Measurements from ENCODE around the gene BORCS6.
A peak's percentile ranks its signal among the peaks of the same experiment; 100 is the strongest.
"Not testable (repeated sequence)": the region's sequence is repeated elsewhere in the genome, so short reads cannot be mapped to it uniquely, and the experiment has no call there.

The BORCS6 gene

GRCh38 chr17:8189711-8190477 lies at the start of gene BORCS6:
Gene BORCS6, minus strand, starts transcription at chr17:8190180. Its CDS starts 40 bp downstream, at chr17:8190140.
- DNase-seq (ENCODE audit: low read depth), result peak; percentile 93

GRCh38 chr17:8237886-8238285 lies 47.9 kb upstream of the BORCS6 start:
- DNase-seq (ENCODE audit: low read depth), result no peak

- no peak for DNase-seq (ENCODE audit: low read depth)
Measured at GRCh38 chr17:8237175-8237574, 47.2 kb upstream of the BORCS6 start.

- DNase-seq (ENCODE audit: low read depth), result no peak
Measured at GRCh38 chr17:8235676-8236075, 45.7 kb upstream of the BORCS6 start.

GRCh38 chr17:8234361-8235270 lies 44.6 kb upstream of the BORCS6 start:
- no peak for DNase-seq (ENCODE audit: low read depth)

- DNase-seq (ENCODE audit: low read depth), result no peak
Measured at GRCh38 chr17:8231701-8232100, 41.7 kb upstream of the BORCS6 start.

- no peak for DNase-seq (ENCODE audit: low read depth)
Measured at GRCh38 chr17:8227238-8227581, 37.2 kb upstream of the BORCS6 start.

GRCh38 chr17:8226536-8227237 lies 36.7 kb upstream of the BORCS6 start:
- DNase-seq (ENCODE audit: low read depth), result no peak

GRCh38 chr17:8225813-8226535 lies 36.0 kb upstream of the BORCS6 start:
- DNase-seq (ENCODE audit: low read depth), result peak; percentile 60

- DNase-seq (ENCODE audit: low read depth), result no peak
Measured at GRCh38 chr17:8224891-8225812, 35.2 kb upstream of the BORCS6 start.

- DNase-seq (ENCODE audit: low read depth), result no peak
Measured at GRCh38 chr17:8223356-8224126, 33.6 kb upstream of the BORCS6 start.

- peak; percentile 82 for DNase-seq (ENCODE audit: low read depth)
Measured at GRCh38 chr17:8222630-8223355, 32.8 kb upstream of the BORCS6 start.

GRCh38 chr17:8222380-8222629 lies 32.3 kb upstream of the BORCS6 start:
- no peak for DNase-seq (ENCODE audit: low read depth)

GRCh38 chr17:8221663-8222379 lies 31.8 kb upstream of the BORCS6 start:
- DNase-seq (ENCODE audit: low read depth), result peak; percentile 82

GRCh38 chr17:8220783-8221662 lies 31.0 kb upstream of the BORCS6 start:
- DNase-seq (ENCODE audit: low read depth), result peak; percentile 80

GRCh38 chr17:8214000-8214399 lies 24.0 kb upstream of the BORCS6 start:
- DNase-seq (ENCODE audit: low read depth), result not testable (repeated sequence)

- no peak for DNase-seq (ENCODE audit: low read depth)
Measured at GRCh38 chr17:8212312-8213180, 22.6 kb upstream of the BORCS6 start.
